HG03103 (cell line): ENCODE results near the gene PODN.

Experiments used
- ATAC-seq: cut with Tn5 transposase; IDR thresholded peaks from one replicate; pipeline ENCODE4 v1.9.1; 2021; ENCODE audit warnings: low read depth; ENCODE audit not compliant: unreplicated experiment

The PODN gene, protein sequence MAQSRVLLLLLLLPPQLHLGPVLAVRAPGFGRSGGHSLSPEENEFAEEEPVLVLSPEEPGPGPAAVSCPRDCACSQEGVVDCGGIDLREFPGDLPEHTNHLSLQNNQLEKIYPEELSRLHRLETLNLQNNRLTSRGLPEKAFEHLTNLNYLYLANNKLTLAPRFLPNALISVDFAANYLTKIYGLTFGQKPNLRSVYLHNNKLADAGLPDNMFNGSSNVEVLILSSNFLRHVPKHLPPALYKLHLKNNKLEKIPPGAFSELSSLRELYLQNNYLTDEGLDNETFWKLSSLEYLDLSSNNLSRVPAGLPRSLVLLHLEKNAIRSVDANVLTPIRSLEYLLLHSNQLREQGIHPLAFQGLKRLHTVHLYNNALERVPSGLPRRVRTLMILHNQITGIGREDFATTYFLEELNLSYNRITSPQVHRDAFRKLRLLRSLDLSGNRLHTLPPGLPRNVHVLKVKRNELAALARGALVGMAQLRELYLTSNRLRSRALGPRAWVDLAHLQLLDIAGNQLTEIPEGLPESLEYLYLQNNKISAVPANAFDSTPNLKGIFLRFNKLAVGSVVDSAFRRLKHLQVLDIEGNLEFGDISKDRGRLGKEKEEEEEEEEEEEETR

DNA sequence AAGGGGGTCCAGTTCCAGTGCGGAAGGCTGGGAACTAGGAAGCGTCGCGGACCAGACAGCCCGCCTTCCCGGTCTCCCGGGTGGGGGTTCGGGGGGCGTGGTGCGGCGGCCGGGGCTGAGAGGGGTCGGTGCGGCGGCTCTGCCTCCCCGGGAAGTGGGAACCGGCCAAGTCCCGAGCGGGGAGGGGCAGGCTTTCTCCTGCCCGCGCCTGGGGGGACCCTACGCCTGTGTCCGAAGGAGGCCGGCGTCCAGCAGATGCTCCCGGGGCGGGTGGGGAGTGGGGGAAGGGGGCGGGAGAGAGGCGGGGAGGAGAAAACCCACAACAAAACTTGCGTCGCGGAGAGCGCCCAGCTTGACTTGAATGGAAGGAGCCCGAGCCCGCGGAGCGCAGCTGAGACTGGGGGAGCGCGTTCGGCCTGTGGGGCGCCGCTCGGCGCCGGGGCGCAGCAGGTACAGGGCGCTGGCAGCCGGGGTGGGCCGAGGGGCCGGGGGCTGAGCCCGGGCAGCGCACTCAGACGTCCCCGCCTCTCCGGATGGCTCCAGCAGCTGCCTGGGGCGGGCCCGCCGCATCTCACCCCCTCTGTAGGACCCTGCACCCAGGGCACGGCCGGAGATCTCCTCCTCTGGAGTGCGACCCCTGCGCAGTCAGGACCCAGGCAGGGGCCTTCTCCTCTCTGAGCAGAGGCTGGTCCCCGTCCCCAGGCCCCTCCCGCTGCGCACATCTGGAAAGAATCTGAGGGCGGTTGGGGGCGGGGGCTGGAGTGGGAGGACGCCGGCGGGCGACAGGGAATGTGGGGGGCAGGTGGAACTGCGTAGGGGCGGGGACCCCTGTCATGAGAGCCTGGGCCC, at the start of gene PODN:
Gene PODN, plus strand, starts transcription at position 355 of the 849 bp plus-strand sequence. CDS start 7,643 bp downstream, outside the sequence.
- no peak for ATAC-seq

- ATAC-seq: peak; percentile 92
Measured at GRCh38 chr1:53014791-53015507, 47.1 kb upstream of the PODN start.

DNA sequence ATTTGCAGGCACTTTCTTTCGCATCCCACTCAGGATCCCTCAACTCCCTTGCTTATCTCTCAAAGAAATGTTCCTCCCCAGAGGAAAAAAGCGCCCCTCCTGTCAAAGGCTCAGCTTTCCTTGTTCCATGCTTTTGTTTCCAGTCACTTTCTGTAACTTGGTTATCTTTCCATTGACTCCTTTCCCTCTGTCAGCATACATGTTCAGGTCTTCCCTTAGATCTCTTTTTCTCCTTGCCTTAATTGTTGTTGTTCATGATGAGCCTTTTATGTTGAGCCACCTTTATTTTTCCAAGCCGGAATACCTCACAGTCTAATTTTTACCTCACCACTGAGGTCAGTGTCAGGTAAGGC, 46.5 kb upstream of the PODN start:
- no peak for ATAC-seq

- ATAC-seq: no peak
Measured at GRCh38 chr1:53016705-53017104, 45.3 kb upstream of the PODN start.

- ATAC-seq: no peak
Measured at GRCh38 chr1:53020588-53020987, 41.4 kb upstream of the PODN start.

- no peak for ATAC-seq
Measured at GRCh38 chr1:53022179-53022578, 39.8 kb upstream of the PODN start.

DNA sequence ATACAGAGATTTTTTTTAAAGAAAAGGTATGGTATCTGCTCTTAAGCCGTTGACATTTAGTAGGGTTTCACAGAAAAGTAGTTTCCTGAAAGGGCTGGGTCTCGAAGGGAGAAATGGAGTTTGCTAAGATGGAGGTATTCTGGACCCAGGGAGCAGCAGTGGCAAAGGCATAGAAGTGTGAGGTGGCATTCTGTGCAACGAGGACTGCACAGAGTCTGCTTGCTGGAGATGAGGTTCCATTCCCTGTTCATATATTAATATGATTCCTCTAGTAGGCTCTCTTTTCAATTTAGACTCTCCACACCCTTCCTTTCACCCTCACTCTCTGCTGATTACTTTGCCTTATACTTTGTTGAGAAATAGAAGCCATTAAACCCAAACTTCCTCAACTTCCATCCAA, 38.5 kb upstream of the PODN start:
- ATAC-seq: no peak

DNA sequence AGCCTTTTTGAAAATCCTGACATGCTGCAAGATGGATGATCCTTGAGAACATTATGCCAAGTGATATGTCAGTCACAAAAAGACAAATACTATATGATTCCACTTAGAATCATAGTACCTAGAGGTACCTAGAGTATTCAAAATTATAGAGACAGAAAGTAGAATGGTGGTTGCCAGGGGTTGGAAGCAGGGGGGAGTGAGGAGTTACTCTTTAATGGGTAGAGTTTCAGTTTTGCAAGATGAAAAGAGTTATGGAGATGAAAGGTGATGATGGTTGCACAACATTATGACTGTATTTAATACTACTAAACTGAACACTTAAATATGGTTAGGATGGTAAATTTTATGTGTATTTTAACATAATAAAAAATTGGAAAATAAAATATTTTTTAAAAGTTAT, 37.9 kb upstream of the PODN start:
- ATAC-seq: no peak

DNA sequence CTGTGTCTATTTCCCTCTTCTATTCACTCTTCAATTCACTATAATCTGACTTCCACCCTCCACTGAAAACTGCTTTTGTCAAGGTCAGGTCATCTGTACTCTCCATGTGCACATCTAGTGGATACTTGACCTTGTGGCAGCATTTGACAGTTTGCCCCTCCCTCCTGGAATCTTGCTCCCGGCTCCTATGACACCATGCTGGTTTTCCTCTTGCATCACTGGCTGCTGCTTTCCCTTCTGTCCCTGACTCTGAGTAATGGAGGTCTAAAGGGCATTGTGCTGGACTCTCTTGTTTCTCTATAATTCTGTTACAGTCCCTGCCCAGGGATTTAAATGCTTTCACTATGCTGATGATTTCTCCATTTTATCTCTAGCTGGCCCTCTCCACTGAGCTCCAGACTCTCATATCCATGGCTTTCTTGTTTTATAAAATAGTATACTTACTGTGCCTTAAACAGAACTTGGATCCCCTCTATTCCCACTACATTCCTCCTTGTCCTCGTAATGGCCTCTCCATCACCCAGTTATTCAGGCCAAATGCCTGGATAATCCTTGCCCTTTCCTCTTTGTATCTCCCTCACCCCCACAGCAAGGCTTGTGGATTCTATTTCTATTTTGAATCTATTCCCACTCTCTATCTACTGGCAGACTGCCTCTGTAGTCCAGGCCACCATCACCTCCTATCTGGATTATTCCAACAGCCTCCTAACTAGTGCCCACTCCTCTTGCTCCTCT, 36.8 kb upstream of the PODN start:
- ATAC-seq: no peak

DNA sequence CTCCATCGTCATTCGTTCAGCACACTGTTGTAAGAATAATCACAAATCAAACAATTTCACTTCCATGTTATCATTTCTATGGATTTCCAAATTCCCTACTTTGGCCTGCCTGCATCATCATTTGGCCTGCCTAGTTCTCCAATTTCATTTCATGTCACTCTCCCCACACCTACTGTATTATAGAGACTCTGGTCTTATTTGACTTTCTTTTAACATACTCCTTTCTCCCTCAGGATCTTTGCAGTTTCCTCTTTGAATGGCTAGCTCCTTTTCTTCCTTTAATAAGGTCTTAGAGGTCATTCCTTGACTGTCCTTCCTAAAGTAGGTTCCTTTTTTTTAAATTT, 36.3 kb upstream of the PODN start:
- ATAC-seq: no peak

- ATAC-seq: no peak
Measured at GRCh38 chr1:53026254-53026653, 35.8 kb upstream of the PODN start.

DNA sequence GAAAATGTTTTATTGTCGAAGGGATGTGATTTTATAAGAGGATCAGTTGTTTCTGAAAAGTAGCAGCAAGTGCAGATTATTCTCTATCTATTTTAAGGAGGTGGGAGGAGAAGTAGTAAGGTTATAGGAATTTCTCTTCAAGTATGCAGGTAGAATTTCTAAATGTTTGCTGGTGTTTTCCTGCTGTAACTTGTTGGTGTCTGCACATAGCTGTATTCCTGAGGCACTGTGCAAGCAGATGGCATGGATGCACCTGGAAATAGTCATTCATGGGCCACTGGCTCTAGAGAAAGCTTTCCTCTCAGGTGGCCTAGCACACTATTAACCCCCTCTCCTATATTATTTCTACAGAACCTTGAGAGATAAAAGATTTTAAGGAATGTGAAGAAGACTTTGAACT, 30.3 kb upstream of the PODN start:
- ATAC-seq: no peak

DNA sequence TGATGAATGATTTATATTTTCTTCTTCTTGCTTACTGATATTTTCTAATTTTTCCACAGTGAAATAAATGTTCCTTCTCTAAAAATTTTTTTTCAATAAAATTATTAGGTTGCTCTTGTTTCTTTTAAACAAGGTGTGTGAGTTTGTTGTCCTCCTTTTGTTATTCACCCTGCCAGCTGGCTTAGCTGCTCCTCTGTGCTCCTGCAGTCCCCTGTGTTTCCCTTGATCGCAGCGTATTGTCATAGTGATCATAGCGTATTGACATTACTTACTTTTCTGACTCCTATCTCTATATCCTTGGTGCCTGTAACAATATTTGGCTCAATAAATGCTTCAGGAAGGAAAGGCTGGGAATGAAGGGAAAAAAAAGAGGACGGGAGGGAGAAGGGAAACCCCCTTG, 24.9 kb upstream of the PODN start:
- no peak for ATAC-seq

- no peak for ATAC-seq
Measured at GRCh38 chr1:53038566-53038965, 23.4 kb upstream of the PODN start.

DNA sequence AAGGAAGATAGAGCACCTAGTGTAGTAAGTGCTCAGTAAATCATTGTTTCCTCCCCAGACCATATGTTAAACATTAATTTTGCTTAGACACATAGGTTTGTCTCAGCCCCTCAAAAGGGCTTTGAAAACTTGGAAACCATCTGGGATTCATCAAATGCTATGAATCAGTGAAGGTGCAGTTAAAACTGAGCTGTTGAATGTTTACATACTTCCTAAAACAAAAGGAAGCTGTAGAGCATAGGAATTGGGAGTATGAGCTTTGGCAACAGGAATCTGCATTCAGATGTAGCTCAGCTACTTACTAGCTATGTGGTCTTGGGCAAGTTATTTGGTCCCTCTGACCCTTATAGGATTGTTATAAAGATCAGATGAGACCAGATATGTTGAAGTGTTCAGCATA, 18.7 kb upstream of the PODN start:
- ATAC-seq: no peak

- ATAC-seq: no peak
Measured at GRCh38 chr1:53044926-53045325, 17.1 kb upstream of the PODN start.

DNA sequence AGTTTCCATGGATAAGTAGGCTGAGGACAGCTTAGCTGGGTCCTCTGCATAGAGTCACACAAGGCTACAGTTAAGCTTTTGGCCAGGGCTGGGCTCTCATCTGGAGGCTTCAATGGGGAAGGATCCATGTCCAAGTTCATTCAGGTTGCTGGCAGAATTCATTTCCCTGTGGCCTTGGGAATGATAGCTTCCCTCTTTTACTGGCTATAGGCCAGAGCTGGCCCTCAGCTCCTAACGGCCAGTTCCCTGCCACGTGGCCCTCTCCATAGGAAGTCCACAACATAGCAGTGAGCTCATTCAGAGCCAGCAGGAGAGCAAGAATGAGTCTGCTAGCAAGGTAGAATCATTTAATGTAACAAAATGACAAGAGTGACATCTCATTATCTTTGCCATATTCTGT, 15.1 kb upstream of the PODN start:
- no peak for ATAC-seq

GRCh38 chr1:53047737-53048736, 14.0 kb upstream of the PODN start:
- no peak for ATAC-seq

- ATAC-seq: no peak
Measured at GRCh38 chr1:53048960-53049573, 12.9 kb upstream of the PODN start.
